ENCODE measurements around the gene NUMBL. TPM values are rescaled to one million over a fixed set of nuclear protein-coding genes. Genes with fewer than 3 reads are reported as not detected.

NUMBL gene
- total RNA-seq, 4 donors from 2014 or later, result 38.2 to 143 (median 45.3) TPM

DNA sequence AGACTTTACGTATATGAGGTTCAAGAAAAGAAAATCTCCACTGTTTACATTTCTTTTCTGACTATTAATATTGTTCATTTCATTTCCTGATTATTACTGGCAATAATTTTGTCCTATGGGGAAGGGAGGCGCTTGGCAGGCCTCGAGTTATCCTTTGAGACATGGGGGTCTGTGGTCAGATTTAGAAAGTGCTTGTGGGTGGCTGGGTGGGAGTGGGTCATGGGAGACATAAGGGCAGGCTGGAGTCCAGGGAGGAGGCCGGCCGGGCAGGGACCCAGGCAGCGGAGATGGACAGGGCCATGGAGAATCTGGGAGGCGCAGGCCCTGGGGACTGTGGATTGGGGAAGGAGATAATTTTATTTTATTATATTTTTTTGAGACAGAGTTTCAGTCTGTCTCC, 49.2 kb downstream of the NUMBL start:
- TF ChIP-seq, protein P1, sequence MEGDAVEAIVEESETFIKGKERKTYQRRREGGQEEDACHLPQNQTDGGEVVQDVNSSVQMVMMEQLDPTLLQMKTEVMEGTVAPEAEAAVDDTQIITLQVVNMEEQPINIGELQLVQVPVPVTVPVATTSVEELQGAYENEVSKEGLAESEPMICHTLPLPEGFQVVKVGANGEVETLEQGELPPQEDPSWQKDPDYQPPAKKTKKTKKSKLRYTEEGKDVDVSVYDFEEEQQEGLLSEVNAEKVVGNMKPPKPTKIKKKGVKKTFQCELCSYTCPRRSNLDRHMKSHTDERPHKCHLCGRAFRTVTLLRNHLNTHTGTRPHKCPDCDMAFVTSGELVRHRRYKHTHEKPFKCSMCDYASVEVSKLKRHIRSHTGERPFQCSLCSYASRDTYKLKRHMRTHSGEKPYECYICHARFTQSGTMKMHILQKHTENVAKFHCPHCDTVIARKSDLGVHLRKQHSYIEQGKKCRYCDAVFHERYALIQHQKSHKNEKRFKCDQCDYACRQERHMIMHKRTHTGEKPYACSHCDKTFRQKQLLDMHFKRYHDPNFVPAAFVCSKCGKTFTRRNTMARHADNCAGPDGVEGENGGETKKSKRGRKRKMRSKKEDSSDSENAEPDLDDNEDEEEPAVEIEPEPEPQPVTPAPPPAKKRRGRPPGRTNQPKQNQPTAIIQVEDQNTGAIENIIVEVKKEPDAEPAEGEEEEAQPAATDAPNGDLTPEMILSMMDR (IDR thresholded peaks at IDR 0.05), result no peak
- ATAC-seq (ENCODE audit: low FRiP score), result no peak
- DNase-seq (ENCODE audit: low spot score), result no peak

GRCh38 chr19:40640744-40641143, 49.7 kb downstream of the NUMBL start:
- no peak for ATAC-seq (ENCODE audit: low FRiP score)

DNA sequence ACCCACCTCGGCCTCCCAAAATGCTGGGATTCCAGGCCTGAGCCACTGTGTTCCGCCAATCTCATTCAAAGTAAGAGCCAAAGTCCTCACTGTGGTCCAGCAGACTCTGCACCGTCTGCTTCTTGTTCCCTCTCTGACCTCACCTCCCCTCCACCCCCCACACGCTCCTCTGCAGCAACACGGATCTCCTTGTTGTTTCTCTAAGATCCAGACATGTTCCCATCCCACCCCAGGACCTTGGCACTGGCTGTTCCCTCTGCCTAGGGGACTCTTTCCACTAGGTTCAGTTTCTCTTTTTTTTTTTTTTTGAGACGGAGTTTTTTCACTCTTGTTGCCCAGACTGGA, 50.8 kb downstream of the NUMBL start:
- DNase-seq (ENCODE audit: low spot score) (no peak), ATAC-seq (ENCODE audit: low FRiP score) (no peak)
- TF ChIP-seq, protein P1 (IDR thresholded peaks at IDR 0.05), result no peak

More at GRCh38 chr19:40640744-40641143, 49.7 kb downstream of the NUMBL start:
- DNase-seq (ENCODE audit: low spot score), result no peak
- TF ChIP-seq, protein P1 (IDR thresholded peaks at IDR 0.05), result no peak

DNA sequence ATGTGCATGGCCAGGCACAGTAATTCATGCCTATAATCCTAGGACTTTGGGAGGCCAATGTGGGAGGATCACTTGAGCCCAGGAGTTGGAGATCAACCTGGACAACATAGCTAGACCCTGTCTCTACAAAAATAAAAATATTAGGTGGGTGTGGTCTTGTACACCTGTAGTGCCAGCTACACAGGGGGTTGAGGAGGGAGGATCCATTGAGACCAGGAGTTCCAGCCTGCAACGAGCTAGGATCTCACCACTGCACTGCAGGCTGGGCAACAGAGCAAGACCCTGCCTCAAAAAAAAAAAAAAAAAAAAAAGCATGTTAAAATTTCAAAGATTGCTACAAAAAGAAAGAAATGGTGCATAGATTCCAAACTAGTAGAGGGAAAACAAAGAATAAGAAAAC, 52.1 kb downstream of the NUMBL start:
- ATAC-seq (ENCODE audit: low FRiP score), result no peak
- no peak for DNase-seq (ENCODE audit: low spot score)
- TF ChIP-seq, protein P1 (IDR thresholded peaks at IDR 0.05), result no peak

DNA sequence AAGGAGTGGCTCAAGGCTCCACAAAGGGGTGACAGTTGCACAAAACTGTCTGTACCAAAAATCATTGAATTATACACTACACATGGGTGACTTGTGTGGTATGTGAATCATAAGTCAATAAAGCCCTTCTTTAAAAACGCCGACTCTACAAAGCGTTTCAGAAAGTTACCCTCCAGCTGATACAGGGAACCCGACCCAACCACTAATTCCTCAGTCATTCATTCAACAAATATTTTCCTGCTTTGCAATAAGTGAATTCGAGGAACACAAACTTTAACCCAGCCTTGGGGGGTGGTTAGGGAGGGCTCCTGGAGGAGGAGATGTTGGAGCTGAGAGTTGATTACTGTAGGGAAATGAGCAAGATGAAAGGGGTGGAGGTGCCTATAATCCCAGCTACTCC, 57.2 kb downstream of the NUMBL start:
- TF ChIP-seq, protein P1 (IDR thresholded peaks at IDR 0.05), result no peak
- no peak for ATAC-seq (ENCODE audit: low FRiP score)
- no peak for DNase-seq (ENCODE audit: low spot score)

- ATAC-seq (ENCODE audit: low FRiP score) (no peak), DNase-seq (ENCODE audit: low spot score) (no peak)
- TF ChIP-seq, protein P1 (IDR thresholded peaks at IDR 0.05), result no peak
Measured at GRCh38 chr19:40632311-40633036, 58.0 kb downstream of the NUMBL start.

DNA sequence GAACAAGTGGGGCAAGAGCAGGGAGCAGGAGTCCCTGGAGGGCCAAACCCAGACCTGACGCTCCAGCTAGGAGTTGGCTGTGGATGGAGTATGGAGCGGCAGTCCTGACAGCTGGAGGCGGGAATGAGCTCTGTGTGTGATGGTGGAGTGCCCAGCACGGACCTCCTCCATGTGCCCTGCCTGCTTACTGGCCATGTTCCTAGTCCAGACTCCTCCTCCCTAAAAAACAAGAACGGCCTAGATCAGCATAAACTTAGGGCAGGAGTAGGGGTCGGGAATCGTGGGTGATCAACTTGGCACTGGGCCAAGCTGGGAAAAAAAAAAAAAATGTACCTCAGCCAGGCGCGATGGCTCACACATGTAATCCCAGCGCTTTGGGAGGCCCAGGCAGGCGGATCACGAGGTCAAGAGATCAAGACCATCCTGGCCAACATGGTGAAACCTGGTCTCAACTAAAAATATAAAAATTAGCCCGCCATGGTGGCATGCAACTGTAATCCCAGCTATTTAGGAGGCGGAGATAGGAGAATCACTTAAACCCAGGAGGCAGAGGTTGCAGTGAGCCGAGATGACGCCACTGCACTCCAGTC, 59.8 kb downstream of the NUMBL start:
- ATAC-seq (ENCODE audit: low FRiP score) (no peak), DNase-seq (ENCODE audit: low spot score) (no peak)
- TF ChIP-seq, protein P1 (IDR thresholded peaks at IDR 0.05), result no peak

All from omental fat pad (tissue), 4 donors.